ENCODE data around the gene PDGFRB. TPM values are rescaled to one million over a fixed set of nuclear protein-coding genes. Genes with fewer than 3 reads are reported as not detected.
A peak's percentile ranks its signal among the peaks of the same experiment; 100 is the strongest.

The PDGFRB gene
- total and polyA plus RNA-seq, 5 experiments from 2014 or later, result 0.31 to 0.57 (median 0.48) TPM; not detected in 1

DNA sequence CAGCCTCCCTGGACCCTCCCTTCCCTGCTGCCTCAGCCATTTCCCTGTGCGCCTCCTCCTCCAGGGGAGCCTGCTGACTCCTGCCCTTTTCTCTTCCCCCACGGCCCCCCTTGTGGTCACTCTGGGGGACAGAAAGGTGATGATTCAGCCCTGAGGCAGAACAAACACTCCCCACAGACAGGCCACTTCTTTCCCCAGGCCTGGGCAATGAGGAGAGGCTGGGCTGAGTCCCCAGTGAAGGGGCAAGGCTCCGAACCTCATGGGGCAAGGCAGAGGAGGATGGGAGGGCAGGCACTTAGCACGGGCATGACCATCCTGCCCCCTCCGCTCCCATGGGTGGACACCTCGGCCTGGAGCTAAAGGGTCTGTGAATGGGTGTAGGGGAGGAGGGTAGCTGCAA, 90.3 kb downstream of the PDGFRB start:
- Mint-ChIP-seq H3K27me3 (peaks cover 0 to 3% (median 0%) of the 10 kb centered on the region in 5 donors), H3K36me3 (no peaks in the 10 kb centered on the region), H3K27ac (no peak overlapping the region), H3K4me1 (peaks cover 0 to 13% (median 1%) of the 10 kb centered on the region in 4 donors), H3K9me3 (no peaks in the 10 kb centered on the region), H3K4me3 (no peak overlapping the region)
- peak in 1 of 10 donors; percentile 58 for DNase-seq
- ATAC-seq, result no peak
- POLR2A ChIA-PET, result no interaction called here

- POLR2A ChIA-PET, result no interaction called here
- Mint-ChIP-seq H3K27ac (no peak overlapping the region), H3K27me3 (peaks cover 0 to 3% (median 0%) of the 10 kb centered on the region in 5 donors), H3K4me1 (peaks cover 0 to 13% (median 1%) of the 10 kb centered on the region in 4 donors), H3K36me3 (no peaks in the 10 kb centered on the region), H3K4me3 (no peak overlapping the region), H3K9me3 (no peaks in the 10 kb centered on the region)
- DNase-seq (peak in 1 of 10 donors; percentile 22), ATAC-seq (no peak)
Measured at GRCh38 chr5:150064681-150065220, 90.9 kb downstream of the PDGFRB start.

Other genes starting within 250 kb of the PDGFRB start
- not detected for gene PDE6A, start 211.1 kb downstream of the PDGFRB start, total RNA-seq
- gene PDE6A, start 211.1 kb downstream of the PDGFRB start, polyA plus RNA-seq, result not detected
- gene SLC26A2, start 195.1 kb downstream of the PDGFRB start, total RNA-seq, result 10 to 100 TPM; 14.7 to 16.9 TPM
- 1 to 10 TPM; 2.5 to 3.0 (median 2.6) TPM for gene SLC26A2, start 195.1 kb downstream of the PDGFRB start, polyA plus RNA-seq
- 1 to 10 TPM; 6.0 to 6.3 TPM for gene TIGD6, start 155.2 kb downstream of the PDGFRB start, total RNA-seq
- gene TIGD6, start 155.2 kb downstream of the PDGFRB start, polyA plus RNA-seq, result 1 to 10 TPM; 2.7 to 4.5 (median 3.6) TPM
- 10 to 100 TPM; 33.8 to 36.5 TPM for gene HMGXB3, start 155.1 kb downstream of the PDGFRB start, total RNA-seq
- 10 to 100 TPM in 1 of 3 donors, 1 to 10 TPM in 2; 4.6 to 13.1 (median 6.1) TPM for gene HMGXB3, start 155.1 kb downstream of the PDGFRB start, polyA plus RNA-seq
- gene CSF1R, start 69.3 kb downstream of the PDGFRB start, total RNA-seq, result 1 to 10 TPM; 1.0 to 1.5 TPM
- under 1 TPM; 0.07 to 0.82 (median 0.55) TPM for gene CSF1R, start 69.3 kb downstream of the PDGFRB start, polyA plus RNA-seq
- gene CDX1, start 10.9 kb upstream of the PDGFRB start, total RNA-seq, result not detected
- not detected for gene CDX1, start 10.9 kb upstream of the PDGFRB start, polyA plus RNA-seq
- gene SLC6A7, start 34.2 kb upstream of the PDGFRB start, total RNA-seq, result not detected
- not detected for gene SLC6A7, start 34.2 kb upstream of the PDGFRB start, polyA plus RNA-seq
- not detected for gene CAMK2A, start 133.9 kb upstream of the PDGFRB start, total RNA-seq
- gene CAMK2A, start 133.9 kb upstream of the PDGFRB start, polyA plus RNA-seq, result not detected
- gene ARSI, start 147.1 kb upstream of the PDGFRB start, total RNA-seq, result not detected
- gene ARSI, start 147.1 kb upstream of the PDGFRB start, polyA plus RNA-seq, result not detected
- 10 to 100 TPM; 61.5 to 64.6 TPM for gene TCOF1, start 201.9 kb upstream of the PDGFRB start, total RNA-seq
- 10 to 100 TPM in 1 of 3 donors, 1 to 10 TPM in 2; 1.8 to 24.7 (median 3.3) TPM for gene TCOF1, start 201.9 kb upstream of the PDGFRB start, polyA plus RNA-seq